MG63 (cell line): ENCODE measurements around the gene LYRM2. TPM values are rescaled to one million over a fixed set of nuclear protein-coding genes. Genes with fewer than 3 reads are reported as not detected.
"Not testable (repeated sequence)": the region's sequence is repeated elsewhere in the genome, so short reads cannot be mapped to it uniquely, and the experiment has no call there.

ENCODE experiments used
- DNase-seq: peaks from one replicate; pipeline ENCODE4 v3.0.0-alpha.2; 2020
- H3K27me3 ChIP-seq: fragments of 250-450 bp; sonication (Bioruptor Pico); 2 replicates; pipeline ENCODE4 v1.5.1; 2020; ENCODE audit warnings: mild to moderate bottlenecking, moderate library complexity
- H3K36me3 ChIP-seq: fragments of 250-450 bp; sonication (Bioruptor Pico); 2 replicates; pipeline ENCODE4 v1.5.1; 2020; ENCODE audit warnings: mild to moderate bottlenecking, moderate library complexity
- H3K4me3 ChIP-seq: fragments of 250-450 bp; sonication (Bioruptor Pico); 2 replicates; pipeline ENCODE4 v1.5.1; 2020; ENCODE audit warnings: mild to moderate bottlenecking, moderate library complexity
- H3K9me3 ChIP-seq: fragments of 250-450 bp; sonication (Bioruptor Pico); 2 replicates; pipeline ENCODE4 v1.5.1; 2020; ENCODE audit warnings: mild to moderate bottlenecking, moderate library complexity
- total RNA-seq: library from RNA; depleted of rRNA; stranded (reverse); fragments of >200 nt; shearing (Covaris generic); gene quantifications from 2 replicates; pipeline ENCODE4 v1.2.3, GENCODE V29; 2014; ENCODE audit warnings: low replicate concordance

Gene LYRM2
- total RNA-seq, 1 experiment from 2014 or later: 7.1 TPM

- no peak for DNase-seq
- Histone ChIP-seq H3K36me3 (peaks cover 58% of the 10 kb centered on the region), H3K4me3 (no peak overlapping the region), H3K9me3 (no peaks in the 10 kb centered on the region), H3K27me3 (no peaks in the 10 kb centered on the region)
Observed at GRCh38 chr6:89660981-89661380, 22.4 kb upstream of the LYRM2 start.

- peaks cover 55% of the 10 kb centered on the region for H3K36me3 ChIP-seq
- H3K4me3 ChIP-seq: no peak overlapping the region
- no peak for DNase-seq
- no peaks in the 10 kb centered on the region for H3K9me3 ChIP-seq
- no peaks in the 10 kb centered on the region for H3K27me3 ChIP-seq
Observed at GRCh38 chr6:89657445-89658158, 19.1 kb upstream of the LYRM2 start.

- Histone ChIP-seq H3K27me3 (no peaks in the 10 kb centered on the region), H3K9me3 (no peaks in the 10 kb centered on the region), H3K4me3 (no peak overlapping the region), H3K36me3 (peaks cover 53% of the 10 kb centered on the region)
- DNase-seq: no peak
Observed at GRCh38 chr6:89655122-89655521, 16.6 kb upstream of the LYRM2 start.

- Histone ChIP-seq H3K4me3 (no peak overlapping the region), H3K36me3 (peaks cover 66% of the 10 kb centered on the region), H3K9me3 (no peaks in the 10 kb centered on the region), H3K27me3 (no peaks in the 10 kb centered on the region)
- DNase-seq: no peak
Observed at GRCh38 chr6:89650579-89650978, 12.0 kb upstream of the LYRM2 start.

DNA sequence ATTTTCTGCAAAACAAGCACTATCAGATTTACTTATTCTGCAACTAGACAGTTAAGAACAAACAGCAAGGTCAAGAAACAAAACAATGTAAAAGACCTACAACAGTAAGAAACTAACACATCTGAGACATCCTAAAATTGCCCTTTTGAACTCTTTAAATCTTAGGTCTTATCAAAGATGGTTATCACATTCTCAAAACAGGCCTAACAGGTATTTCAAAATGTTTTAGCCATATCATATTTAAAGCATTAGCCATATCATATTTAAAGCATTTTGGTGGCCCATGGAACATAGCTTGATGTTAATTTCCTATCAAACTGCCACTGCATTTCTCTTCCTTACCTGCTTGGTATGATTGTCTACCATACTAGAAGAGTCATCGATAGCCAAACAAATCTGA, 11.1 kb upstream of the LYRM2 start:
- Histone ChIP-seq H3K9me3 (no peaks in the 10 kb centered on the region), H3K36me3 (peaks cover 62% of the 10 kb centered on the region)
- DNase-seq: no peak

DNA sequence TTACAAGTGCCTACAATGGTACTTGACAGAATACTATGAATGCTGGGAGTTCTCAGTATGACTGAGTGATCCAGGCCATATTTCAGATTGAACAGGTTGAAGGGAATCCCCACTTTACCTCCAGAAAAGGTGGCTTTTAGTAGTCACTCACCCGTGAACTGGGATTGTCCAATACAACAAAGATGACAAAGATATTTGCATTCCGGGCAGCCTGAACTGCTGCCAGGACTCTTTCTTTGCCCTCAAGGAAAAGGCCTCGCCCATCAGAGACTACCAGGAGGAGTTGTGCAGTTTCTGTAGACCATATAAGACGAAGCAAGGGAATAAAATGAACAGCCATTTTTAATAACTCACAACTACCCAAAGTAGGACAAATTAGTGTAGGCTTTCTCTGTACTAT, 6.3 kb upstream of the LYRM2 start:
- Histone ChIP-seq H3K9me3 (no peaks in the 10 kb centered on the region), H3K4me3 (no peak overlapping the region), H3K36me3 (peaks cover 47% of the 10 kb centered on the region), H3K27me3 (no peaks in the 10 kb centered on the region)
- no peak for DNase-seq

More for the DNA sequence above, 11.1 kb upstream of the LYRM2 start:
- no peak overlapping the region for H3K4me3 ChIP-seq
- no peaks in the 10 kb centered on the region for H3K27me3 ChIP-seq

- Histone ChIP-seq H3K9me3 (no peaks in the 10 kb centered on the region), H3K36me3 (peaks cover 37% of the 10 kb centered on the region)
- no peak for DNase-seq
Observed at GRCh38 chr6:89643406-89643805, 4.9 kb upstream of the LYRM2 start.

GRCh38 chr6:89642956-89643355, 4.4 kb upstream of the LYRM2 start:
- Histone ChIP-seq H3K27me3 (no peaks in the 10 kb centered on the region), H3K9me3 (no peaks in the 10 kb centered on the region), H3K36me3 (peaks cover 32% of the 10 kb centered on the region), H3K4me3 (no peak overlapping the region)
- no peak for DNase-seq

More at GRCh38 chr6:89643406-89643805, 4.9 kb upstream of the LYRM2 start:
- Histone ChIP-seq H3K27me3 (no peaks in the 10 kb centered on the region), H3K4me3 (no peak overlapping the region)

GRCh38 chr6:89641581-89641980, 3.0 kb upstream of the LYRM2 start:
- H3K36me3 ChIP-seq: peaks cover 29% of the 10 kb centered on the region
- not testable (repeated sequence) for H3K4me3 ChIP-seq, DNase-seq, H3K9me3 ChIP-seq, H3K27me3 ChIP-seq

GRCh38 chr6:89640804-89641203, 2.3 kb upstream of the LYRM2 start:
- Histone ChIP-seq H3K9me3 (no peaks in the 10 kb centered on the region), H3K4me3 (no peak overlapping the region), H3K36me3 (peaks cover 27% of the 10 kb centered on the region), H3K27me3 (no peaks in the 10 kb centered on the region)
- no peak for DNase-seq

DNA sequence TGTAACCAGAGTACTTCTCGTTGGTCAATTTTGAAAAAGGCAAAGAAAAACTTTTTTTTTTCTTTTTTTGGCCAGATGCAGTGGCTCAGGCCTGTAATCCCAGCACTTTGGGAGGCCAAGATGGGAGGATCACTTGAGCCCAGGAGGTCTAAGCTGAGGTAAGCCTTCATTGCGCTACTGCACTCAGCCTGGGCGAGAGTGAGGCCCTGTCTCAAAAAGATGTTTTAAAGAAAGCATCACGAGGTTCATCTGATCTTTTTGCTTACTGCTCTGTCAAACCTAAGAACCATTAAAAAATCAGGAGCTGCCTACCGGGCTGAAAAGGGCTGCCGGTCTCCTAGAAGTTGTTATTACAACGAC, 607 bp downstream of the LYRM2 start:
- Histone ChIP-seq H3K27me3 (no peaks in the 10 kb centered on the region), H3K36me3 (peaks cover 14% of the 10 kb centered on the region), H3K4me3 (peak overlapping the region; percentile 94), H3K9me3 (no peaks in the 10 kb centered on the region)
- DNase-seq: no peak

- not testable (repeated sequence) for DNase-seq
Observed at GRCh38 chr6:89636412-89636811, 2.1 kb downstream of the LYRM2 start.

GRCh38 chr6:89630488-89630887, 8.1 kb downstream of the LYRM2 start:
- Histone ChIP-seq H3K9me3 (no peaks in the 10 kb centered on the region), H3K4me3 (no peak overlapping the region), H3K36me3 (no peaks in the 10 kb centered on the region), H3K27me3 (no peaks in the 10 kb centered on the region)
- no peak for DNase-seq

More at GRCh38 chr6:89636412-89636811, 2.1 kb downstream of the LYRM2 start:
- H3K27me3 ChIP-seq, H3K9me3 ChIP-seq, H3K4me3 ChIP-seq: not testable (repeated sequence)
- peaks cover 14% of the 10 kb centered on the region for H3K36me3 ChIP-seq

GRCh38 chr6:89623749-89624148, 14.8 kb downstream of the LYRM2 start:
- Histone ChIP-seq H3K9me3 (no peaks in the 10 kb centered on the region), H3K27me3 (no peaks in the 10 kb centered on the region), H3K4me3 (no peak overlapping the region), H3K36me3 (no peaks in the 10 kb centered on the region)
- no peak for DNase-seq

DNA sequence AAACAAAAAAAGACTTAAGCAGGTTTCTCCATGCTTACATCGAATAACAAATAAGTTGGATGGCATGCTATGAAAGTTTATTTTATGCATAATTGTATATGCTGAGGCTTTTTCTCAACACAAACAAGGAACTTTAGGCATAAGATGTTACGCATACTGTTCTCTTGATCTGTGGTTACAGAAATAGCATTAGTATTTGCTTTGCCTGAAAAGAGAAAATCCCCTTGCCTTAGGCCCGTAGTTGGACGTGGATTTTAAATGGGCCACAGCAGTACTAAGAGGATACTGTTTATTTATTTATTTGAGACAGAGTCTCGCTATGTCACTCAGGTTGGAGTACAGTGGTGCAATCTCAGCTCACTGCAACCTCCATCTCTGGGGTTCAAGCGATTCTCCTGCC, 19.0 kb downstream of the LYRM2 start:
- H3K4me3 ChIP-seq: no peak overlapping the region
- H3K9me3 ChIP-seq: no peaks in the 10 kb centered on the region
- no peaks in the 10 kb centered on the region for H3K27me3 ChIP-seq
- H3K36me3 ChIP-seq: no peaks in the 10 kb centered on the region
- DNase-seq: no peak

- H3K27me3 ChIP-seq: no peaks in the 10 kb centered on the region
- no peak for DNase-seq
- no peak overlapping the region for H3K4me3 ChIP-seq
- no peaks in the 10 kb centered on the region for H3K9me3 ChIP-seq
- H3K36me3 ChIP-seq: no peaks in the 10 kb centered on the region
Observed at GRCh38 chr6:89618026-89618425, 20.5 kb downstream of the LYRM2 start.

DNA sequence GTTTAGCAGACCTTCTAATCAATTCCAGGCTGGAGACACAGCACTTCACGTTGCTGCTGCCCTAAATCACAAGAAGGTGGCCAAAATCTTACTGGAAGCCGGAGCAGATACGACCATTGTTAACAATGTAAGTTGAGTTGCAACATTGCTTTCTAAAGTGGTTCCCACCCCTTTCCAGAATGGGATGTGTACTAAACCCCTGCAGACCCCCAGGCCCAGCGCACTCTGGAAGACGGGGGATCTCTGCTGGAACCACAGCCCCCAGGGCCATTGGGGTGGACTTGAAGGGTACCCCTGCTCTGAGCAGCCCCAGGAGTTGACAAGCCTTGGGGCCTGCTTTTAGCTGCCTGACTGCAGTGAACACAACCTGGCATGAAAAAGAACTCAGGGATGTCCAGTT, 22.0 kb downstream of the LYRM2 start:
- no peaks in the 10 kb centered on the region for H3K9me3 ChIP-seq
- no peak overlapping the region for H3K4me3 ChIP-seq
- H3K36me3 ChIP-seq: no peaks in the 10 kb centered on the region
- H3K27me3 ChIP-seq: no peaks in the 10 kb centered on the region
- DNase-seq: no peak

DNA sequence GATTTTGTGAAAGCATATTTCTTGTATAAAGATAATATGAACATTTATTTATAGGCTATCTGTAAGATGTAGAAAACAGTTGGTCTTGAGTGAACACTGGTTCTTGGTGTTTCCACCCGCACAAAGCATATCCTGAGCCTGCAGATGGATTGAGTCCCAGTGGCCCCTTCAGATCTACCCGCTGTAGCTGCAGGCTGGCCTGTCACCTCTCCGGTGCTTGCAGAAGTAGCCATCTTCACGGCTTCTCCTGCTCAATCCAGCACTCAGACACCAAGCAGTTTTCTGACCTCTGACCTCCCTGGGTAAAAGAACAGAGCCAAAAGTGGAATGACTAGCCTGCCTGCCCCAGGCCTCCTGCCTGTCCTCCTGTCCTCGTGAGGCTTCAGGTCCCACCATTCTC, 22.7 kb downstream of the LYRM2 start:
- Histone ChIP-seq H3K9me3 (no peaks in the 10 kb centered on the region), H3K4me3 (no peak overlapping the region), H3K27me3 (no peaks in the 10 kb centered on the region), H3K36me3 (no peaks in the 10 kb centered on the region)
- DNase-seq: no peak
